Neural crest cell (in vitro differentiated cells): ENCODE measurements around the gene SERPINI1. TPM values are rescaled to one million over a fixed set of nuclear protein-coding genes. Genes with fewer than 3 reads are reported as not detected.

ENCODE experiments used
- DNase-seq: peaks from one replicate; pipeline ENCODE4 v3.0.0; 2021; ENCODE audit warnings: low read depth, mixed read lengths, low spot score
- H3K27ac Mint-ChIP-seq: one replicate; pipeline ENCODE4 v1.8.0; 2021; ENCODE audit warnings: mild to moderate bottlenecking, mixed read lengths; ENCODE audit not compliant: unreplicated experiment
- H3K27me3 Mint-ChIP-seq: 2 replicates; pipeline ENCODE4 v1.8.0; 2021; ENCODE audit warnings: low read depth, mild to moderate bottlenecking, mixed read lengths
- H3K36me3 Mint-ChIP-seq: 2 replicates; pipeline ENCODE4 v1.8.0; 2021; ENCODE audit warnings: low read depth, mild to moderate bottlenecking, mixed read lengths
- H3K4me1 Mint-ChIP-seq: 2 replicates; pipeline ENCODE4 v1.8.0; 2021; ENCODE audit warnings: mixed read lengths
- H3K4me3 Mint-ChIP-seq: one replicate; pipeline ENCODE4 v1.8.0; 2021; ENCODE audit warnings: mild to moderate bottlenecking, mixed read lengths
- H3K9me3 Mint-ChIP-seq: 2 replicates; pipeline ENCODE4 v1.8.0; 2021; ENCODE audit warnings: mixed read lengths
- total RNA-seq: library from RNA; stranded (reverse); gene quantifications from 2 replicates; pipeline ENCODE4 v1.2.1, GENCODE V29; 2021
- TF ChIP-seq, protein P1 (sequence below): fragments of 200-600 bp; sonication (generic); conservative IDR thresholded peaks from 2 replicates; pipeline ENCODE4 v1.5.0; 2021; ENCODE audit warnings: antibody characterized with exemption, mild to moderate bottlenecking

Gene SERPINI1
- total RNA-seq, 1 donor from 2014 or later, result 1.0 TPM

GRCh38 chr3:167740961-167741587 lies 5.6 kb downstream of the SERPINI1 start:
- Mint-ChIP-seq H3K4me3 (no peak overlapping the region), H3K36me3 (no peaks in the 10 kb centered on the region), H3K27ac (no peak overlapping the region), H3K4me1 (no peaks in the 10 kb centered on the region), H3K9me3 (no peaks in the 10 kb centered on the region), H3K27me3 (peaks cover 3% of the 10 kb centered on the region)
- DNase-seq, result peak; percentile 14
- TF ChIP-seq, protein P1, sequence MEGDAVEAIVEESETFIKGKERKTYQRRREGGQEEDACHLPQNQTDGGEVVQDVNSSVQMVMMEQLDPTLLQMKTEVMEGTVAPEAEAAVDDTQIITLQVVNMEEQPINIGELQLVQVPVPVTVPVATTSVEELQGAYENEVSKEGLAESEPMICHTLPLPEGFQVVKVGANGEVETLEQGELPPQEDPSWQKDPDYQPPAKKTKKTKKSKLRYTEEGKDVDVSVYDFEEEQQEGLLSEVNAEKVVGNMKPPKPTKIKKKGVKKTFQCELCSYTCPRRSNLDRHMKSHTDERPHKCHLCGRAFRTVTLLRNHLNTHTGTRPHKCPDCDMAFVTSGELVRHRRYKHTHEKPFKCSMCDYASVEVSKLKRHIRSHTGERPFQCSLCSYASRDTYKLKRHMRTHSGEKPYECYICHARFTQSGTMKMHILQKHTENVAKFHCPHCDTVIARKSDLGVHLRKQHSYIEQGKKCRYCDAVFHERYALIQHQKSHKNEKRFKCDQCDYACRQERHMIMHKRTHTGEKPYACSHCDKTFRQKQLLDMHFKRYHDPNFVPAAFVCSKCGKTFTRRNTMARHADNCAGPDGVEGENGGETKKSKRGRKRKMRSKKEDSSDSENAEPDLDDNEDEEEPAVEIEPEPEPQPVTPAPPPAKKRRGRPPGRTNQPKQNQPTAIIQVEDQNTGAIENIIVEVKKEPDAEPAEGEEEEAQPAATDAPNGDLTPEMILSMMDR, result peak; percentile 56

DNA sequence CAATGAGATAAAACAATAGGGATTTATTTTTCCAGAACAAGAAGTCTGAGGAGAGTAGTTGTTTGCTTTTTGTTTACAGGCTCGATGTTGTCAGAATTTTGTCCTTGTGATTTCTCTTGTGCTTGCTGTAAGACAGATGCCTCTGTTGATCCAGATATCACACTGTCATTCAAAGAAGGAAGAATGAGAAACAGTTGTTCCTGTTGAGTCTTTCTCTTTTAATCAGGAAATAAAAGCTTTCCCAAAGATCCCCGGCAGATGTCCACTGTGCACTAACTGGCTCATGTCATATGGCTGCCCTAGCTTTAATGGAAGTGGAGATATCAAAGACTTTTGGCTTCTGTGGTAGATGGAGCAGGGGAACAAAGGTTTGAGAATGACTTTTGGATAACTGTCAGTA lies 6.8 kb downstream of the SERPINI1 start:
- Mint-ChIP-seq H3K27ac (no peak overlapping the region), H3K27me3 (peaks cover 3% of the 10 kb centered on the region), H3K36me3 (no peaks in the 10 kb centered on the region), H3K4me3 (no peak overlapping the region), H3K4me1 (no peaks in the 10 kb centered on the region), H3K9me3 (no peaks in the 10 kb centered on the region)
- TF ChIP-seq, protein P1, result no peak
- no peak for DNase-seq

DNA sequence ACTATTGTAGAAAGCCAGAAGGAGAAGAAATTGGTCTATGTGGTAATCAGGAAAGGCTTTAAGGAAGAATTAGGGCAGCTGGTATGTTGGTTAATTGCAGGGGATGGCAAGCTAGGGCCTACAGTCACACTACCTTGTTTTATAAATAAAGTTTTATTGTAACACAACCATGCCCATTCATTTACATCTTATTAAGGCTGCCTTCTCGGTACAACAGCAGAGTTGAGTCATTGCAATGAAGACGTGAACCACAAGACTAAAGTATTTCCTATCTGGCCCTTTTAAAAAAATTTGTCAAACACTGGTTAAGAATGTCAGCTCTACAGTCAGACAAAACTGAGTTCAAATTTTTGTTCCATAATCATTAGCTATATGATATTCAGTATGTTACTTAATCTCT lies 8.3 kb downstream of the SERPINI1 start:
- no peaks in the 10 kb centered on the region for H3K9me3 Mint-ChIP-seq
- no peaks in the 10 kb centered on the region for H3K36me3 Mint-ChIP-seq
- H3K27ac Mint-ChIP-seq, result no peak overlapping the region
- TF ChIP-seq, protein P1, result no peak
- no peak overlapping the region for H3K4me3 Mint-ChIP-seq
- peaks cover 3% of the 10 kb centered on the region for H3K27me3 Mint-ChIP-seq
- H3K4me1 Mint-ChIP-seq, result no peaks in the 10 kb centered on the region
- DNase-seq, result no peak

- TF ChIP-seq, protein P1, result no peak
- no peaks in the 10 kb centered on the region for H3K36me3 Mint-ChIP-seq
- no peaks in the 10 kb centered on the region for H3K27me3 Mint-ChIP-seq
- H3K4me3 Mint-ChIP-seq, result no peak overlapping the region
- H3K27ac Mint-ChIP-seq, result no peak overlapping the region
- DNase-seq, result no peak
- H3K4me1 Mint-ChIP-seq, result no peaks in the 10 kb centered on the region
- no peaks in the 10 kb centered on the region for H3K9me3 Mint-ChIP-seq
These were observed 13.7 kb downstream of the SERPINI1 start for GRCh38 chr3:167749209-167749608.

DNA sequence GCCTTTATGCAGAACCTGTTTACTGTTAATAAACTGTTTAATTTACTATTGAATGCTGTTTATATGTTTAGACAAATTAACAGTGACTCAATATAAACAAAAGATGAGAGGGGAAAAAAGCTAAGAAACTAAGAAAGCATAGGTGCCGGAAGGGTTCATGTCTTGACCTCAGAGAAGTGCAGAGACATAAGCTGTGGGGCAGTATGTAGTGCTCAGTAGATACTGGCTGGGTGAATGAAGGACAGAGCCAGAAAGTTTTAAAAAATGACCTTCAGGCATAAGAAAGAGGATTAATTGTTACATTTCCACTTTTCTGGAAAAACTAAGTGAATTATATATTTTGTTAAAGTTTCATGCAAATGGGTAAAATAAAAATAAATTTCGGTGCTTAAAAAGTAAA lies 14.2 kb downstream of the SERPINI1 start:
- Mint-ChIP-seq H3K4me3 (no peak overlapping the region), H3K4me1 (no peaks in the 10 kb centered on the region), H3K9me3 (no peaks in the 10 kb centered on the region), H3K27me3 (no peaks in the 10 kb centered on the region), H3K27ac (no peak overlapping the region), H3K36me3 (no peaks in the 10 kb centered on the region)
- DNase-seq, result no peak
- TF ChIP-seq, protein P1, result no peak
